ENCODE results near the gene ZNF827.

Gene ZNF827

DNA sequence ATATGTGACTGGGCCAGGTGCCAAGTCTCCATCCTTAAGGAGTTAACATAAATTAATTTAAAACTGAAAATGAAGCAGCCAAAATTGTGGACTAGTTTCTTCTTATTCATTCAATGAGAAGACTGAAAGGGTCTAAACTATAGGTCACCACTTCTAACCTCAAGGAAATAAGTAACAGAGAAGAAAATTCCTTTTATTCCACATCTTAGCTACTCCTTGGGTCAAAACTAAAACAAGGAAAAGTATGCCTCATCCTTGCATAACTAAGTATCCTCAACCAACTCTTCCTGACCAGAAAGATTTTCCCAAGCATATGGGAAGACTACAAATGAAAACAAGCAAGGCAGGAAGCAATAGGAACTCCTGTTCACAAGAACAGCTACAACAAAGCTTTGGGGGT, 71.2 kb downstream of the ZNF827 start:
- H3K36me3 ChIP-seq (ENCODE audit: control insufficient read depth, insufficient read depth, low read length), result no peaks in the 10 kb centered on the region
- no peak for DNase-seq
- H3K4me1 ChIP-seq (ENCODE audit: control insufficient read depth, insufficient read depth, low read length, poor library complexity, severe bottlenecking), result no peaks in the 10 kb centered on the region
- no peak overlapping the region for H3K27ac ChIP-seq (ENCODE audit: insufficient read depth, low read length, poor library complexity, severe bottlenecking)
- H3K4me3 ChIP-seq (ENCODE audit: insufficient read depth, low read depth, low read length, poor library complexity, severe bottlenecking), result no peak overlapping the region
- no peaks in the 10 kb centered on the region for H3K27me3 ChIP-seq (replicated peaks; ENCODE audit: control insufficient read depth, insufficient read depth, low read length, poor library complexity, severe bottlenecking)
- no peaks in the 10 kb centered on the region for H3K9me3 ChIP-seq (ENCODE audit: control insufficient read depth, low read length)

DNA sequence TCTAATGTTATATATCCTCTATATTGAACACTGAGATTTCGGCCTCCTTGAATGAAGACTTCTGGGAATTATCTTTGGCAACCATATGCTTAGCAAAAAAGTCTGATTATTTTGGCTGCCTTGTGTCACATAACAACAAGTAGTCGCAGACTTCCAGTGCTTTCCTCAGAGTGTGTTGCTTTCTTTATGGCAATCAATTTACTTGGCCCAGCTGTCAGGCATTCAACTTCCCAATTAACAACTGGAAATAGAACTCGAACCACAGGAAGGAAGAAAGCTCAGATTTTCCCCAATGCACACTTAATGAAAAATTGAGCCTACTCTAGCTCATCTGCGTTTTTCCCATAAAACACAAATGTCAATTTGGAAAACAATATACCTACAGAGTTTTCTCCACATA, 71.6 kb downstream of the ZNF827 start:
- H3K27ac ChIP-seq (ENCODE audit: insufficient read depth, low read length, poor library complexity, severe bottlenecking), result no peak overlapping the region
- H3K36me3 ChIP-seq (ENCODE audit: control insufficient read depth, insufficient read depth, low read length), result no peaks in the 10 kb centered on the region
- no peaks in the 10 kb centered on the region for H3K4me1 ChIP-seq (ENCODE audit: control insufficient read depth, insufficient read depth, low read length, poor library complexity, severe bottlenecking)
- no peaks in the 10 kb centered on the region for H3K9me3 ChIP-seq (ENCODE audit: control insufficient read depth, low read length)
- no peak overlapping the region for H3K4me3 ChIP-seq (ENCODE audit: insufficient read depth, low read depth, low read length, poor library complexity, severe bottlenecking)
- no peak for DNase-seq
- no peaks in the 10 kb centered on the region for H3K27me3 ChIP-seq (replicated peaks; ENCODE audit: control insufficient read depth, insufficient read depth, low read length, poor library complexity, severe bottlenecking)

GRCh38 chr4:145865274-145865941, 73.2 kb downstream of the ZNF827 start:
- no peak for DNase-seq
- Histone ChIP-seq H3K4me3 (ENCODE audit: insufficient read depth, low read depth, low read length, poor library complexity, severe bottlenecking) (no peak overlapping the region), H3K27me3 (replicated peaks; ENCODE audit: control insufficient read depth, insufficient read depth, low read length, poor library complexity, severe bottlenecking) (no peaks in the 10 kb centered on the region), H3K9me3 (ENCODE audit: control insufficient read depth, low read length) (no peaks in the 10 kb centered on the region), H3K4me1 (ENCODE audit: control insufficient read depth, insufficient read depth, low read length, poor library complexity, severe bottlenecking) (no peaks in the 10 kb centered on the region), H3K36me3 (ENCODE audit: control insufficient read depth, insufficient read depth, low read length) (no peaks in the 10 kb centered on the region), H3K27ac (ENCODE audit: insufficient read depth, low read length, poor library complexity, severe bottlenecking) (no peak overlapping the region)

DNA sequence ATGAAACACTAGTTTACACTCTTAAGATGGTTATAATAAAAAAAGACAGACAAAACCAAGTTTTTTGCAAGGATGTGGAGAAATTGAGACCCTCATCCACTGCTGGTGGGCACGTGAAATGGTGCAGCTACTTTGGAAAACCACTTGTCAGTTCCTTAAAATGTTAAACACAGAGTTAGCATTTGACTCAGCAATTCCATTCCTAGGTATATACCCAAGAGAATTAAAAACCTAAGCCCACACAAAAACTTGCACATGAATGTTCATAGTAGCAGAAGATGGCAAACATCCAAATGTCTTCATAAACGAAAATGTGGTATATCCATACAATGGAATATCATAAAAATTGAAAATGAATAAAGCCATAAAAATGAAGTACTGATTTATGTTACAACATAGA, 75.4 kb downstream of the ZNF827 start:
- Histone ChIP-seq H3K4me1 (ENCODE audit: control insufficient read depth, insufficient read depth, low read length, poor library complexity, severe bottlenecking) (no peaks in the 10 kb centered on the region), H3K4me3 (ENCODE audit: insufficient read depth, low read depth, low read length, poor library complexity, severe bottlenecking) (no peak overlapping the region), H3K27me3 (replicated peaks; ENCODE audit: control insufficient read depth, insufficient read depth, low read length, poor library complexity, severe bottlenecking) (no peaks in the 10 kb centered on the region), H3K36me3 (ENCODE audit: control insufficient read depth, insufficient read depth, low read length) (no peaks in the 10 kb centered on the region), H3K9me3 (ENCODE audit: control insufficient read depth, low read length) (no peaks in the 10 kb centered on the region), H3K27ac (ENCODE audit: insufficient read depth, low read length, poor library complexity, severe bottlenecking) (no peak overlapping the region)
- no peak for DNase-seq

DNA sequence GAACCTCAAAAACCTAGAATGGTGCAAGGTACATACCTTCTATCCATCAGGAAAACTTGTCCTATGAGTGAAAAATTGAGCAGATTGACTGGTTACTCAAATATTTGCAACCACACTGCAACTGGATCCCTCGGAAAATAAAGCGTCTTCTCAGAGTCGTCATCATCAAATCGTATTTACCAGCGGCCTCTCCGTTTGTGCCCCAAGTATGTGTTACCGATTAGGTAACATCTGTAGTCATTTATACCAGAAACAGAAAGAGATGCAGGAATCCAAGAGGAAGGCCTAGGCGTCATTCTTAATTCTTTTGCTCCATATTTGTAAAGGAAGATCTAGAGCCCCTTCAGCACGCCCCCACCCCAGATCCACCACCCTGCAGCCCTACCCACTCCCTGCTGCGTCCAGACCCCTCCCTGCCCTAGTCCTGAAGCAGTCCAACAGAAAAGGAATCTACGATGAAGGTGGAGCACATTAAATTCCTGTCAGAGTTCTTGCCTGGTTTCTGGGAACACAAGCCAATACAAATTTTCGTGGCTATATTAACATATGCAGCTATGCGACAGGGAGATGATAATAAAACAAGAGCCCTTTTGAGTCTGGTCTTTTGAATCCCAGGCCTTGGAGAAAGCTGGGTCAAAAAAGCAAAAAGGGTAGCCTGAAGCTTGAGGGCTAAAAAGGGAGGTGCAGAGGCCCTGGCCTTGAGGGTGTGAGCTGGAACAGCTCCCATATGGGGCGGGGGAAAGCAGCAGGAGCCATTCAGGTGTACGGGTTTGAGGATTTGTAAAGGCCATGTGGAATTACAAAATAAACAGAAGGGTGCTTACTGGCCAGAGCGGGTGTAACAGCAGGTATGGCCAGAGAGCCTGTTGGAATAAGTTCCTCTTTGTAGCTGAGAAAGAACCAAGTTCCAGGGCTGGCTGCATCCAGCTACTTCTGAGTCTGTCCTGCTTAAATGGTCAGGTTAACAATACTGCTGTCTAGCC, 77.0 kb downstream of the ZNF827 start:
- no peaks in the 10 kb centered on the region for H3K9me3 ChIP-seq (ENCODE audit: control insufficient read depth, low read length)
- no peak for DNase-seq
- no peaks in the 10 kb centered on the region for H3K36me3 ChIP-seq (ENCODE audit: control insufficient read depth, insufficient read depth, low read length)
- no peak overlapping the region for H3K4me3 ChIP-seq (ENCODE audit: insufficient read depth, low read depth, low read length, poor library complexity, severe bottlenecking)
- H3K27ac ChIP-seq (ENCODE audit: insufficient read depth, low read length, poor library complexity, severe bottlenecking), result no peak overlapping the region
- no peaks in the 10 kb centered on the region for H3K27me3 ChIP-seq (replicated peaks; ENCODE audit: control insufficient read depth, insufficient read depth, low read length, poor library complexity, severe bottlenecking)
- H3K4me1 ChIP-seq (ENCODE audit: control insufficient read depth, insufficient read depth, low read length, poor library complexity, severe bottlenecking), result no peaks in the 10 kb centered on the region

GRCh38 chr4:145860897-145861296, 77.7 kb downstream of the ZNF827 start:
- H3K36me3 ChIP-seq (ENCODE audit: control insufficient read depth, insufficient read depth, low read length), result no peaks in the 10 kb centered on the region
- no peak overlapping the region for H3K4me3 ChIP-seq (ENCODE audit: insufficient read depth, low read depth, low read length, poor library complexity, severe bottlenecking)
- no peak overlapping the region for H3K27ac ChIP-seq (ENCODE audit: insufficient read depth, low read length, poor library complexity, severe bottlenecking)
- DNase-seq, result no peak
- no peaks in the 10 kb centered on the region for H3K9me3 ChIP-seq (ENCODE audit: control insufficient read depth, low read length)
- H3K27me3 ChIP-seq (replicated peaks; ENCODE audit: control insufficient read depth, insufficient read depth, low read length, poor library complexity, severe bottlenecking), result no peaks in the 10 kb centered on the region
- H3K4me1 ChIP-seq (ENCODE audit: control insufficient read depth, insufficient read depth, low read length, poor library complexity, severe bottlenecking), result no peaks in the 10 kb centered on the region

DNA sequence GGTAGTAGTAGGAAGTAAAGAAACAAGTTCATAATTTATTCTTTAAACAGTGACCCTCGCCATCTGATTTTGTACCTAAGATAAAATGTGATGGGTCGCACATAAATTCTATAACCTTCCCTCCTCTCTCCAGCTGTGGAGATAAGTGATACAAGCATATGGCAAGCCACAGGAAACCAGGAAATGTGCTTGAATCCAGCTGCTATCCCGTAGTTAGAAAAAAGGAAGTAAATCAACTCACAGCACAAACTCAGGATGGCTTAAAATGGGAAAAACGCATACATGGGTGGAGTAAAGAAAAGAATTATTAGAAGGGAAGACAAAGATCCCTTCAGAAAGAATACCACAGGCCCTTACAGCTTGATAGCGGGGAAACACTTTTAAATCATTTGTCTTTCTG, 78.2 kb downstream of the ZNF827 start:
- Histone ChIP-seq H3K4me3 (ENCODE audit: insufficient read depth, low read depth, low read length, poor library complexity, severe bottlenecking) (no peak overlapping the region), H3K36me3 (ENCODE audit: control insufficient read depth, insufficient read depth, low read length) (no peaks in the 10 kb centered on the region), H3K9me3 (ENCODE audit: control insufficient read depth, low read length) (no peaks in the 10 kb centered on the region), H3K27ac (ENCODE audit: insufficient read depth, low read length, poor library complexity, severe bottlenecking) (no peak overlapping the region), H3K4me1 (ENCODE audit: control insufficient read depth, insufficient read depth, low read length, poor library complexity, severe bottlenecking) (no peaks in the 10 kb centered on the region), H3K27me3 (replicated peaks; ENCODE audit: control insufficient read depth, insufficient read depth, low read length, poor library complexity, severe bottlenecking) (no peaks in the 10 kb centered on the region)
- DNase-seq, result no peak

DNA sequence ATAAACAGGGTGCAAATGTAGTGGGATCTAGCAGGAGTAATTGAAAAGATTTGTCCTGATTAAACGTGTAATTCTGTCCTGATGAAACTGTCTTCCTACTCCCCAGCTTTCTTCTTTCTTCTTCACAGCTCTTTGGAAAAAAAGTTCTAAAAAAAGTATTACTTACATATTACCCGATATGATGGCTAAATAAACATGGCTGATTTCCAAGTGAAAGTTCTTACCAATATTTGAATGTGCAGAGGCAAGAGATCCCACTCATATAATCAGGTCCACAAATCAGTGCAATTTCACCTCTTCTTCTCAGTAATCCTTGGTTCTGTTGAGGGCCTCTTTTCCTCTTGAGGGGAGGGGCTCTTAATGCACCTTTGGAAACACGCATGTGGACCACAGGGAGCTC, 78.7 kb downstream of the ZNF827 start:
- Histone ChIP-seq H3K9me3 (ENCODE audit: control insufficient read depth, low read length) (no peaks in the 10 kb centered on the region), H3K4me3 (ENCODE audit: insufficient read depth, low read depth, low read length, poor library complexity, severe bottlenecking) (no peak overlapping the region), H3K4me1 (ENCODE audit: control insufficient read depth, insufficient read depth, low read length, poor library complexity, severe bottlenecking) (no peaks in the 10 kb centered on the region), H3K36me3 (ENCODE audit: control insufficient read depth, insufficient read depth, low read length) (no peaks in the 10 kb centered on the region), H3K27ac (ENCODE audit: insufficient read depth, low read length, poor library complexity, severe bottlenecking) (no peak overlapping the region), H3K27me3 (replicated peaks; ENCODE audit: control insufficient read depth, insufficient read depth, low read length, poor library complexity, severe bottlenecking) (no peaks in the 10 kb centered on the region)
- DNase-seq, result no peak

- no peaks in the 10 kb centered on the region for H3K27me3 ChIP-seq (replicated peaks; ENCODE audit: control insufficient read depth, insufficient read depth, low read length, poor library complexity, severe bottlenecking)
- H3K4me3 ChIP-seq (ENCODE audit: insufficient read depth, low read depth, low read length, poor library complexity, severe bottlenecking), result no peak overlapping the region
- H3K27ac ChIP-seq (ENCODE audit: insufficient read depth, low read length, poor library complexity, severe bottlenecking), result no peak overlapping the region
- H3K4me1 ChIP-seq (ENCODE audit: control insufficient read depth, insufficient read depth, low read length, poor library complexity, severe bottlenecking), result no peaks in the 10 kb centered on the region
- no peak for DNase-seq
- H3K9me3 ChIP-seq (ENCODE audit: control insufficient read depth, low read length), result no peaks in the 10 kb centered on the region
- H3K36me3 ChIP-seq (ENCODE audit: control insufficient read depth, insufficient read depth, low read length), result no peaks in the 10 kb centered on the region
Measured at GRCh38 chr4:145859426-145859825, 79.2 kb downstream of the ZNF827 start.

- Histone ChIP-seq H3K9me3 (ENCODE audit: control insufficient read depth, low read length) (no peaks in the 10 kb centered on the region), H3K4me1 (ENCODE audit: control insufficient read depth, insufficient read depth, low read length, poor library complexity, severe bottlenecking) (no peaks in the 10 kb centered on the region), H3K27me3 (replicated peaks; ENCODE audit: control insufficient read depth, insufficient read depth, low read length, poor library complexity, severe bottlenecking) (no peaks in the 10 kb centered on the region), H3K36me3 (ENCODE audit: control insufficient read depth, insufficient read depth, low read length) (no peaks in the 10 kb centered on the region), H3K27ac (ENCODE audit: insufficient read depth, low read length, poor library complexity, severe bottlenecking) (no peak overlapping the region), H3K4me3 (ENCODE audit: insufficient read depth, low read depth, low read length, poor library complexity, severe bottlenecking) (no peak overlapping the region)
- DNase-seq, result no peak
Measured at GRCh38 chr4:145852256-145852839, 86.3 kb downstream of the ZNF827 start.
